ENCODE results near the gene TRIML1. TPM values are rescaled to one million over a fixed set of nuclear protein-coding genes. Genes with fewer than 3 reads are reported as not detected.

Gene TRIML1
- total and polyA plus RNA-seq, 7 donors, result not detected

GRCh38 chr4:188178806-188179205 lies 39.6 kb downstream of the TRIML1 start:
- Histone ChIP-seq H3K4me1 (no peaks in the 10 kb centered on the region), H3K27me3 (ENCODE audit: insufficient read depth in 3 of 3, low read length in 2 of 3) (no peaks in the 10 kb centered on the region), H3K27ac (no peak overlapping the region), H3K36me3 (ENCODE audit: insufficient read depth in 1 of 2, low read depth in 1 of 2) (no peaks in the 10 kb centered on the region), H3K4me3 (no peak overlapping the region), H3K9me3 (no peaks in the 10 kb centered on the region)
- 94 to 96% (median 96%) methylated on average over 17 to 28 of the region's 28 CpGs for WGBS, 3 donors
- DNase-seq (no peak), ATAC-seq (no peak)
- intact Hi-C loops (cut with DNase I), result no loop called here
- TF ChIP-seq, protein P1, sequence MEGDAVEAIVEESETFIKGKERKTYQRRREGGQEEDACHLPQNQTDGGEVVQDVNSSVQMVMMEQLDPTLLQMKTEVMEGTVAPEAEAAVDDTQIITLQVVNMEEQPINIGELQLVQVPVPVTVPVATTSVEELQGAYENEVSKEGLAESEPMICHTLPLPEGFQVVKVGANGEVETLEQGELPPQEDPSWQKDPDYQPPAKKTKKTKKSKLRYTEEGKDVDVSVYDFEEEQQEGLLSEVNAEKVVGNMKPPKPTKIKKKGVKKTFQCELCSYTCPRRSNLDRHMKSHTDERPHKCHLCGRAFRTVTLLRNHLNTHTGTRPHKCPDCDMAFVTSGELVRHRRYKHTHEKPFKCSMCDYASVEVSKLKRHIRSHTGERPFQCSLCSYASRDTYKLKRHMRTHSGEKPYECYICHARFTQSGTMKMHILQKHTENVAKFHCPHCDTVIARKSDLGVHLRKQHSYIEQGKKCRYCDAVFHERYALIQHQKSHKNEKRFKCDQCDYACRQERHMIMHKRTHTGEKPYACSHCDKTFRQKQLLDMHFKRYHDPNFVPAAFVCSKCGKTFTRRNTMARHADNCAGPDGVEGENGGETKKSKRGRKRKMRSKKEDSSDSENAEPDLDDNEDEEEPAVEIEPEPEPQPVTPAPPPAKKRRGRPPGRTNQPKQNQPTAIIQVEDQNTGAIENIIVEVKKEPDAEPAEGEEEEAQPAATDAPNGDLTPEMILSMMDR (IDR thresholded peaks at IDR 0.05), result no peak

GRCh38 chr4:188187106-188187505 lies 47.9 kb downstream of the TRIML1 start:
- no peak overlapping the region for H3K4me3 ChIP-seq
- no peaks in the 10 kb centered on the region for H3K36me3 ChIP-seq (ENCODE audit: insufficient read depth in 1 of 2, low read depth in 1 of 2)
- H3K27me3 ChIP-seq (ENCODE audit: insufficient read depth in 3 of 3, low read length in 2 of 3), result no peaks in the 10 kb centered on the region
- intact Hi-C loops (cut with DNase I), result no loop called here
- 83 to 87% (median 85%) methylated on average over 2 of the region's 2 CpGs for WGBS, 3 donors
- DNase-seq (no peak), ATAC-seq (no peak)
- TF ChIP-seq, protein P1 (IDR thresholded peaks at IDR 0.05), result no peak
- no peaks in the 10 kb centered on the region for H3K4me1 ChIP-seq
- H3K9me3 ChIP-seq, result no peaks in the 10 kb centered on the region
- no peak overlapping the region for H3K27ac ChIP-seq

GRCh38 chr4:188190461-188190860 lies 51.2 kb downstream of the TRIML1 start:
- ATAC-seq, result no peak
- WGBS, 3 donors, result 14 to 19% (median 16%) methylated on average over 3 of the region's 3 CpGs
- no peaks in the 10 kb centered on the region for H3K4me1 ChIP-seq
- no peaks in the 10 kb centered on the region for H3K27me3 ChIP-seq (ENCODE audit: insufficient read depth in 3 of 3, low read length in 2 of 3)
- H3K9me3 ChIP-seq, result no peaks in the 10 kb centered on the region
- no peak for DNase-seq
- no peak overlapping the region for H3K4me3 ChIP-seq
- intact Hi-C loops (cut with DNase I), result no loop called here
- TF ChIP-seq, protein P1 (IDR thresholded peaks at IDR 0.05), result no peak
- H3K36me3 ChIP-seq (ENCODE audit: insufficient read depth in 1 of 2, low read depth in 1 of 2), result no peaks in the 10 kb centered on the region
- no peak overlapping the region for H3K27ac ChIP-seq

DNA sequence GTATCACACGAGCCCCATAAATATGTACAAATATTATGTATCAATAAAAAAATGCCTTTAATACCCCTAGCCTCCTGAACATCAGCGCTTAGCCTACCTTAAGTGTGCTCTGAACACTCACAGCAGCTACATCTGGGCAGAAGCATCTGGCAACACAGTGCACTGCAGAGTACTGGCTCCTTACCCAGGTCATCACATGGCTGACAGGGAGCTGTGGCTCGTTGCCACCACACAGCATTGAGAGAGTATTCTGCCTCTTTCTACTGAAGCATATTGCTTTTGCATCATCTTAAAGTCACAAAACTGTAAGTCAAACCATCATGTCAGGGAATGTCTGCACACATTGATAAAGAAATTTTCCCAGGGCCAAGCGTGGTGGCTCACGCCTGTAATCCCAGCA lies 55.2 kb downstream of the TRIML1 start:
- Histone ChIP-seq H3K27me3 (ENCODE audit: insufficient read depth in 3 of 3, low read length in 2 of 3) (no peaks in the 10 kb centered on the region), H3K4me1 (no peaks in the 10 kb centered on the region), H3K9me3 (no peaks in the 10 kb centered on the region), H3K36me3 (ENCODE audit: insufficient read depth in 1 of 2, low read depth in 1 of 2) (no peaks in the 10 kb centered on the region), H3K4me3 (no peak overlapping the region), H3K27ac (no peak overlapping the region)
- 77 to 82% (median 79%) methylated on average over 5 of the region's 5 CpGs for WGBS, 3 donors
- TF ChIP-seq, protein P1 (IDR thresholded peaks at IDR 0.05), result no peak
- DNase-seq (no peak), ATAC-seq (no peak)
- intact Hi-C loops (cut with DNase I), result no loop called here

DNA sequence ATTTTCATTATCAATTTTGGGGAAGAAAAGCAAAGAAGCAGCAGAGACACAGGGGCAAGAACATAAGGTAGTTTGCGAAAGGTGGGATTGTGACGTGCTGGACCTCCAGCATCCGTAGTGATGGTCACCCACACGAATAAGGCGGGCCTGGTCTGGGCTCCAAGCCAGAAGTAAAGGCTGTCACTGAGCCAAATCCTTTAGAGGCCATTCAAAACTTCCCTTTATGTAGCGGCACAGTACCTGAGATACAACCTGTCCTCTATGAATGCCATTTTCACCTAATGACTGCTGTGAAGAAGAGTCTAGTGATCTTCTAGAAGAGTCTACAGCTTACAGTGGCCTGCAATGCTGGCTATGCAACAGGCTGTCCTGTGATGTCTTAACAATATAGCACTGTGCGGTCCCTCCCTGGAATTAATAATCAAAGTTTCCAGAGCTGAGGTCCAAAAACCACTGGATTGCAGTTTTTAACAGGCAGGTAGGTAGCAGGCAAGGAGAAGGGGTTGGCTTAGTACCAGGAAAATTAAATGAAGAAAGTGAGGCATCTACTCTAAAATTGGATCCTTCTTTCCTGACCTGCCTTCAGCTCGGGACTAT lies 56.2 kb downstream of the TRIML1 start:
- ATAC-seq (no peak), DNase-seq (no peak)
- H3K36me3 ChIP-seq (ENCODE audit: insufficient read depth in 1 of 2, low read depth in 1 of 2), result no peaks in the 10 kb centered on the region
- intact Hi-C loops (cut with DNase I), result no loop called here
- H3K9me3 ChIP-seq, result no peaks in the 10 kb centered on the region
- no peaks in the 10 kb centered on the region for H3K27me3 ChIP-seq (ENCODE audit: insufficient read depth in 3 of 3, low read length in 2 of 3)
- H3K4me1 ChIP-seq, result no peaks in the 10 kb centered on the region
- no peak overlapping the region for H3K27ac ChIP-seq
- no peak overlapping the region for H3K4me3 ChIP-seq
- WGBS, 3 donors, result 41 to 60% (median 55%) methylated on average over 8 of the region's 8 CpGs
- TF ChIP-seq, protein P1 (IDR thresholded peaks at IDR 0.05), result no peak

All from psoas muscle (tissue), 8 donors.